ENCODE results near the gene KIAA1217. TPM values are rescaled to one million over a fixed set of nuclear protein-coding genes. Genes with fewer than 3 reads are reported as not detected.

The KIAA1217 gene
- total RNA-seq, 1 experiment from 2014 or later: not detected

GRCh38 chr10:24256619-24257107 is 47.7 kb downstream of the KIAA1217 start:
- Histone ChIP-seq H3K4me1 (ENCODE audit: low read length) (no peaks in the 10 kb centered on the region), H4K20me1 (ENCODE audit: insufficient read depth, low read depth, low read length) (no peaks in the 10 kb centered on the region), H3K36me3 (ENCODE audit: insufficient read depth, low read length) (no peaks in the 10 kb centered on the region), H3K4me3 (ENCODE audit: low read length) (no peak overlapping the region), H3K79me2 (ENCODE audit: low read length) (no peaks in the 10 kb centered on the region), H3K27me3 (ENCODE audit: low read length) (no peaks in the 10 kb centered on the region), H3K9ac (ENCODE audit: low read length) (no peak overlapping the region), H3K9me3 (ENCODE audit: low read length) (no peaks in the 10 kb centered on the region; the same call in 1 of the 2 replicates), H3K9me2 (replicated peaks; ENCODE audit: insufficient read depth, low read length) (no peaks in the 10 kb centered on the region), H2AFZ (ENCODE audit: low read length) (no peak overlapping the region), H3K4me2 (ENCODE audit: low read depth, low read length, poor library complexity, severe bottlenecking) (no peak overlapping the region), H3K27ac (ENCODE audit: low read length) (no peak overlapping the region)
- no peak for DNase-seq

GRCh38 chr10:24257588-24257987 is 48.6 kb downstream of the KIAA1217 start:
- Histone ChIP-seq H3K4me3 (ENCODE audit: low read length) (no peak overlapping the region), H3K4me1 (ENCODE audit: low read length) (no peaks in the 10 kb centered on the region), H3K36me3 (ENCODE audit: insufficient read depth, low read length) (no peaks in the 10 kb centered on the region), H3K9me3 (ENCODE audit: low read length) (no peaks in the 10 kb centered on the region; the same call in 1 of the 2 replicates), H4K20me1 (ENCODE audit: insufficient read depth, low read depth, low read length) (no peaks in the 10 kb centered on the region), H3K9me2 (replicated peaks; ENCODE audit: insufficient read depth, low read length) (no peaks in the 10 kb centered on the region), H3K4me2 (ENCODE audit: low read depth, low read length, poor library complexity, severe bottlenecking) (no peak overlapping the region), H3K27me3 (ENCODE audit: low read length) (no peaks in the 10 kb centered on the region), H3K9ac (ENCODE audit: low read length) (no peak overlapping the region), H3K79me2 (ENCODE audit: low read length) (no peaks in the 10 kb centered on the region), H3K27ac (ENCODE audit: low read length) (no peak overlapping the region), H2AFZ (ENCODE audit: low read length) (no peak overlapping the region)
- DNase-seq: no peak

- no peak overlapping the region for H2AFZ ChIP-seq (ENCODE audit: low read length)
- no peaks in the 10 kb centered on the region for H3K36me3 ChIP-seq (ENCODE audit: insufficient read depth, low read length)
- H3K27ac ChIP-seq (ENCODE audit: low read length): no peak overlapping the region
- H4K20me1 ChIP-seq (ENCODE audit: insufficient read depth, low read depth, low read length): no peaks in the 10 kb centered on the region
- H3K4me3 ChIP-seq (ENCODE audit: low read length): no peak overlapping the region
- no peaks in the 10 kb centered on the region for H3K79me2 ChIP-seq (ENCODE audit: low read length)
- no peak overlapping the region for H3K4me2 ChIP-seq (ENCODE audit: low read depth, low read length, poor library complexity, severe bottlenecking)
- no peaks in the 10 kb centered on the region for H3K27me3 ChIP-seq (ENCODE audit: low read length)
- H3K9ac ChIP-seq (ENCODE audit: low read length): no peak overlapping the region
- H3K4me1 ChIP-seq (ENCODE audit: low read length): no peaks in the 10 kb centered on the region
- no peaks in the 10 kb centered on the region; the same call in 1 of the 2 replicates for H3K9me3 ChIP-seq (ENCODE audit: low read length)
- DNase-seq: no peak
- no peaks in the 10 kb centered on the region for H3K9me2 ChIP-seq (replicated peaks; ENCODE audit: insufficient read depth, low read length)
Observed at GRCh38 chr10:24259365-24260130, 50.6 kb downstream of the KIAA1217 start.

- H3K27ac ChIP-seq (ENCODE audit: low read length): no peak overlapping the region
- no peaks in the 10 kb centered on the region for H3K4me1 ChIP-seq (ENCODE audit: low read length)
- H3K9ac ChIP-seq (ENCODE audit: low read length): no peak overlapping the region
- H3K36me3 ChIP-seq (ENCODE audit: insufficient read depth, low read length): no peaks in the 10 kb centered on the region
- H3K27me3 ChIP-seq (ENCODE audit: low read length): no peaks in the 10 kb centered on the region
- H3K4me2 ChIP-seq (ENCODE audit: low read depth, low read length, poor library complexity, severe bottlenecking): no peak overlapping the region
- H3K9me3 ChIP-seq (ENCODE audit: low read length): peaks cover 1% of the 10 kb centered on the region
- no peaks in the 10 kb centered on the region for H4K20me1 ChIP-seq (ENCODE audit: insufficient read depth, low read depth, low read length)
- no peaks in the 10 kb centered on the region for H3K9me2 ChIP-seq (replicated peaks; ENCODE audit: insufficient read depth, low read length)
- no peak for DNase-seq
- no peaks in the 10 kb centered on the region for H3K79me2 ChIP-seq (ENCODE audit: low read length)
- H3K4me3 ChIP-seq (ENCODE audit: low read length): no peak overlapping the region
- H2AFZ ChIP-seq (ENCODE audit: low read length): no peak overlapping the region
Observed at GRCh38 chr10:24261627-24262026, 52.7 kb downstream of the KIAA1217 start.

- Histone ChIP-seq H3K9me3 (ENCODE audit: low read length) (peaks cover 9% of the 10 kb centered on the region), H2AFZ (ENCODE audit: low read length) (no peak overlapping the region), H3K4me1 (ENCODE audit: low read length) (no peaks in the 10 kb centered on the region)
Observed at GRCh38 chr10:24262929-24263590, 54.1 kb downstream of the KIAA1217 start.

GRCh38 chr10:24269476-24269875 is 60.5 kb downstream of the KIAA1217 start:
- Histone ChIP-seq H3K9me2 (replicated peaks; ENCODE audit: insufficient read depth, low read length) (no peaks in the 10 kb centered on the region), H2AFZ (ENCODE audit: low read length) (no peak overlapping the region), H3K9ac (ENCODE audit: low read length) (no peak overlapping the region), H3K27me3 (ENCODE audit: low read length) (no peaks in the 10 kb centered on the region), H3K79me2 (ENCODE audit: low read length) (no peaks in the 10 kb centered on the region), H3K4me2 (ENCODE audit: low read depth, low read length, poor library complexity, severe bottlenecking) (no peak overlapping the region), H3K4me3 (ENCODE audit: low read length) (no peak overlapping the region), H3K27ac (ENCODE audit: low read length) (no peak overlapping the region), H3K9me3 (ENCODE audit: low read length) (peaks cover 9% of the 10 kb centered on the region), H3K4me1 (ENCODE audit: low read length) (no peaks in the 10 kb centered on the region), H3K36me3 (ENCODE audit: insufficient read depth, low read length) (no peaks in the 10 kb centered on the region), H4K20me1 (ENCODE audit: insufficient read depth, low read depth, low read length) (no peaks in the 10 kb centered on the region)
- DNase-seq: no peak

More at GRCh38 chr10:24262929-24263590, 54.1 kb downstream of the KIAA1217 start:
- no peak overlapping the region for H3K9ac ChIP-seq (ENCODE audit: low read length)
- no peak overlapping the region for H3K4me3 ChIP-seq (ENCODE audit: low read length)
- no peaks in the 10 kb centered on the region for H3K9me2 ChIP-seq (replicated peaks; ENCODE audit: insufficient read depth, low read length)
- H3K4me2 ChIP-seq (ENCODE audit: low read depth, low read length, poor library complexity, severe bottlenecking): no peak overlapping the region
- no peaks in the 10 kb centered on the region for H3K79me2 ChIP-seq (ENCODE audit: low read length)
- DNase-seq: no peak
- H4K20me1 ChIP-seq (ENCODE audit: insufficient read depth, low read depth, low read length): no peaks in the 10 kb centered on the region
- no peak overlapping the region for H3K27ac ChIP-seq (ENCODE audit: low read length)
- H3K36me3 ChIP-seq (ENCODE audit: insufficient read depth, low read length): no peaks in the 10 kb centered on the region
- no peaks in the 10 kb centered on the region for H3K27me3 ChIP-seq (ENCODE audit: low read length)

GRCh38 chr10:24272374-24272773 is 63.4 kb downstream of the KIAA1217 start:
- H3K27ac ChIP-seq (ENCODE audit: low read length): no peak overlapping the region
- H3K9me3 ChIP-seq (ENCODE audit: low read length): peaks cover 4% of the 10 kb centered on the region
- H3K4me1 ChIP-seq (ENCODE audit: low read length): no peaks in the 10 kb centered on the region
- H3K79me2 ChIP-seq (ENCODE audit: low read length): no peaks in the 10 kb centered on the region
- H3K9ac ChIP-seq (ENCODE audit: low read length): no peak overlapping the region
- no peaks in the 10 kb centered on the region for H3K9me2 ChIP-seq (replicated peaks; ENCODE audit: insufficient read depth, low read length)
- no peaks in the 10 kb centered on the region for H3K27me3 ChIP-seq (ENCODE audit: low read length)
- H4K20me1 ChIP-seq (ENCODE audit: insufficient read depth, low read depth, low read length): no peaks in the 10 kb centered on the region
- DNase-seq: no peak
- no peak overlapping the region for H3K4me2 ChIP-seq (ENCODE audit: low read depth, low read length, poor library complexity, severe bottlenecking)
- H3K36me3 ChIP-seq (ENCODE audit: insufficient read depth, low read length): no peaks in the 10 kb centered on the region
- no peak overlapping the region for H2AFZ ChIP-seq (ENCODE audit: low read length)
- no peak overlapping the region for H3K4me3 ChIP-seq (ENCODE audit: low read length)

GRCh38 chr10:24277277-24277676 is 68.3 kb downstream of the KIAA1217 start:
- no peaks in the 10 kb centered on the region for H3K4me1 ChIP-seq (ENCODE audit: low read length)
- H4K20me1 ChIP-seq (ENCODE audit: insufficient read depth, low read depth, low read length): no peaks in the 10 kb centered on the region
- H2AFZ ChIP-seq (ENCODE audit: low read length): no peak overlapping the region
- H3K27ac ChIP-seq (ENCODE audit: low read length): no peak overlapping the region
- H3K4me3 ChIP-seq (ENCODE audit: low read length): no peak overlapping the region
- DNase-seq: no peak
- H3K4me2 ChIP-seq (ENCODE audit: low read depth, low read length, poor library complexity, severe bottlenecking): no peak overlapping the region
- no peaks in the 10 kb centered on the region for H3K36me3 ChIP-seq (ENCODE audit: insufficient read depth, low read length)
- H3K27me3 ChIP-seq (ENCODE audit: low read length): no peaks in the 10 kb centered on the region
- H3K9me3 ChIP-seq (ENCODE audit: low read length): no peaks in the 10 kb centered on the region
- H3K79me2 ChIP-seq (ENCODE audit: low read length): no peaks in the 10 kb centered on the region
- no peak overlapping the region for H3K9ac ChIP-seq (ENCODE audit: low read length)
- H3K9me2 ChIP-seq (replicated peaks; ENCODE audit: insufficient read depth, low read length): 0 out of 2 replicates have a peak, but pooled peaks cover 3% of the 10 kb centered on the region
